Spleen (tissue), 11 donors: ENCODE results near the gene RPL26. TPM values are rescaled to one million over a fixed set of nuclear protein-coding genes. Genes with fewer than 3 reads are reported as not detected.

Experiments
- DNase-seq: peaks from one replicate; pipeline ENCODE4 v3.0.0-alpha.2; 2020
- H3K27ac ChIP-seq, 8 donors: fragments of 200-600 bp; sonication (generic) in 7 of 8; 1 replicate in 4 of 8; 2 replicates in 4 of 8; pipeline versions ENCODE4 v1.5.0 to v1.8.0; 2016 to 2021; ENCODE audit warnings: inconsistent platforms in 4 of 8, mild to moderate bottlenecking in 4 of 8, moderate library complexity in 1 of 8
- H3K27me3 ChIP-seq, 7 donors: fragments of 200-600 bp; sonication (generic) in 6 of 7; replicated peaks in 1 of 7; 1 replicate in 4 of 7; 2 replicates in 3 of 7; pipeline versions ENCODE4 v1.5.0 to v1.8.0; 2016 to 2021; ENCODE audit warnings: inconsistent platforms in 3 of 7, mild to moderate bottlenecking in 1 of 7
- H3K36me3 ChIP-seq, 6 donors: fragments of 200-600 bp; sonication (generic) in 5 of 6; 1 replicate in 4 of 6; 2 replicates in 2 of 6; pipeline versions ENCODE4 v1.5.0 to v1.8.0; 2016 to 2021; ENCODE audit warnings: inconsistent platforms in 2 of 6
- H3K4me1 ChIP-seq, 6 donors: fragments of 200-600 bp; sonication (generic) in 5 of 6; 1 replicate in 3 of 6; 2 replicates in 3 of 6; pipeline versions ENCODE4 v1.5.0 to v1.8.0; 2016 to 2021; ENCODE audit warnings: inconsistent platforms in 3 of 6
- H3K4me3 ChIP-seq, 8 donors: fragments of 200-600 bp; sonication (generic) in 7 of 8; 1 replicate in 4 of 8; 2 replicates in 4 of 8; pipeline versions ENCODE4 v1.5.0 to v1.8.0; 2016 to 2021; ENCODE audit warnings: inconsistent platforms in 4 of 8, mild to moderate bottlenecking in 4 of 8, moderate library complexity in 2 of 8
- H3K9me3 ChIP-seq, 8 donors: fragments of 200-600 bp; sonication (generic) in 7 of 8; 1 replicate in 4 of 8; 2 replicates in 4 of 8; pipeline versions ENCODE4 v1.5.0 to v1.8.0; 2016 to 2021; ENCODE audit warnings: inconsistent platforms in 4 of 8
- POLR2A ChIP-seq, 3 donors: fragments of 450-650 bp; IDR thresholded peaks; one replicate each; pipeline ENCODE4 v1.5.1; 2017; ENCODE audit warnings: antibody characterized with exemption in 3 of 3, mild to moderate bottlenecking in 1 of 3
- POLR2AphosphoS5 ChIP-seq, 3 donors: sonication (generic); formaldehyde crosslinking; IDR thresholded peaks; one replicate each; pipeline ENCODE4 v1.5.1; 2017; ENCODE audit warnings: antibody characterized with exemption in 3 of 3
- WGBS, 5 donors: extraction: QIAGEN DNeasy Blood & Tissue Kit in 3 of 5; methylation state at CpG; one replicate each; pipeline versions ENCODE4 v1.1.5 to v1.1.7; 2013 to 2018; 5-methylcytosine and 5-hydroxymethylcytosine counted together
- intact Hi-C: fragments of 100-400 bp; cut with DNase I; formaldehyde crosslinking; loops from one replicate; pipeline ENCODE4 v1.15.0; 2023; ENCODE audit warnings: low total_unique reads
- polyA plus RNA-seq, 3 donors: library from polyadenylated mRNA; stranded (reverse); fragments of 200-250 nt; gene quantifications; one replicate each; pipeline ENCODE4 v1.2.1, GENCODE V29; 2013
- total RNA-seq, 7 donors: library from RNA; depleted of rRNA in 3 of 7; stranded (reverse); fragments of >200 nt in 3 of 7; fragmentation: NEBNext Ultra II Directional in 4 of 7; extraction: Animal tissue kit (Norgen Biotek cat#: 25700) in 4 of 7; gene quantifications; one replicate each; pipeline versions ENCODE4 v1.1.0 to v1.2.1, GENCODE V29; 2016 to 2021
- TF ChIP-seq, protein P1 (sequence below), 11 experiments: fragments of 200-600 bp in 7 of 11; fragments of 450-650 bp in 4 of 11; sonication (generic) in 4 of 11; IDR thresholded peaks in 8 of 11; conservative IDR thresholded peaks in 3 of 11; 1 replicate in 7 of 11; 2 replicates in 4 of 11; pipeline versions ENCODE4 v1.4.0 to v1.8.0; 2016 to 2021; ENCODE audit warnings: antibody characterized with exemption in 11 of 11, inconsistent platforms in 4 of 11, mild to moderate bottlenecking in 1 of 11
- donor health status: healthy with polysubstance abuse.
- donor health status: DM: no; HTN: no; CAD: no; lungs with moderate emphysema.
- donor health status: DM: no; HTN: no; CAD: no.
- donor health status: Bipolar disorder and iron deficiency.
- donor health status: healthy.
- donor health status: DM: no; HTN: no; CAD: no.
- donor health status: DM: yes; HTN: yes; CAD: no.

The RPL26 gene
- total and polyA plus RNA-seq, 10 donors: 1,067 to 7,063 (median 3,227) TPM

DNA sequence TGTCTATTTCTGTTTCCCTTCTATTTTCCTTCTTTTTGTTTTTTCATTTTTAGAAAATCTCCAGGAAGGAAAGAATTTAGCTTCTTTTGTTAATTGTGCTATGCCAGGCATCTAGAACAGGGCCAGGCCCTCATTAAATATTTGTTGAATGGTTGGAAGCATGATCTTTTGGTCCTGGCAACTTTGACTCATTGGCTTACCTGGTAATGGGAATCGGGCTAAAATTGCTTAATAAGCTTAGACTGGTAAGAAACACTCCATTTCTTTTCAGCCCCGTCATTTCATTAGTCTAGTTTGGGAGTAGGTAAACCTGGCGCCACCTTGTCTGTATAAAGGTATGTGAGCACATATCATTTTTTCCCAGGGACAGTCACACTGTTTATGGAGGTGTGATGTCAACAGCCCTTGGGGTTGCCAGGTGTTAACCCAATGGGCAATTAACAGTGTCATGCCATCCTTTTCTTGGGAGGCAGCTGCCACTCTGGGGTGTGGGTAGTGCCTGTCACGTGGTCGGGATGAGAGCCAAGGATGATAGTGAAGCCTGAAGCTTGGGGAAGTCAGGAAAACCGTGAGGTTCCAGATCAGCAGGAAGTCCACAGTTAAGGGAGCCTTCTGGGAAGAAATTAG lies 43.2 kb upstream of the RPL26 start:
- Histone ChIP-seq H3K36me3 (no peaks in the 10 kb centered on the region), H3K4me1 (peaks cover 0 to 12% (median 4%) of the 10 kb centered on the region in 6 donors), H3K27ac (no peak overlapping the region), H3K4me3 (no peak overlapping the region), H3K27me3 (no peaks in the 10 kb centered on the region), H3K9me3 (no peaks in the 10 kb centered on the region)
- TF ChIP-seq POLR2A (IDR thresholded peaks at IDR 0.05) (no peak), POLR2AphosphoS5 (IDR thresholded peaks at IDR 0.05) (no peak)
- intact Hi-C loops: no loop called here
- 61 to 91% (median 67%) methylated on average over 6 of the region's 6 CpGs for WGBS, 5 donors
- DNase-seq: no peak

DNA sequence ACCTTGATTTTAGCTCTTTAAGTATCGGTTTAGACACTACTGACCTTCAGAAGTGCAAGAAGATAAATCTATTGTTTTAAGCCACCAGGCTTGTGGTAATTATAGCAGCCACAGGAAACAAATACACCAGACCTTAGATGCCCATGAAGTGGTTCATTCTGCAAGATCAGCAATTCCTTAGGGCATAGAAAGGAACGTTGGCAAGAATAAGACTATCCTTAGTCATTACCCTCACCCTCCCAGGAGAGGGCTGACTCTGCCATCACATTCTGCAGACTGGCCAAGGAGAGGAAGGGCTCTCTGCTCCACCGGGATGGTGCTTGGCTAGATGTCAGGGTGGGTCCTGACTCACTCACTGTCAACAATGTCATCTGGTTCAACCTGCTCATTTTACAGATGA lies 38.6 kb upstream of the RPL26 start:
- Histone ChIP-seq H3K4me3 (peak overlapping the region in 1 of 8 donors; percentile 41), H3K27me3 (peaks cover 0 to 30% (median 0%) of the 10 kb centered on the region in 7 donors), H3K9me3 (peaks cover 0 to 5% (median 0%) of the 10 kb centered on the region in 8 donors), H3K4me1 (peaks cover 0 to 36% (median 13%) of the 10 kb centered on the region in 6 donors), H3K27ac (peak overlapping the region in 6 of 8 donors; percentile 46 to 91 (median 84)), H3K36me3 (no peaks in the 10 kb centered on the region)
- no peak for DNase-seq
- intact Hi-C loops: no loop called here
- TF ChIP-seq, protein P1, sequence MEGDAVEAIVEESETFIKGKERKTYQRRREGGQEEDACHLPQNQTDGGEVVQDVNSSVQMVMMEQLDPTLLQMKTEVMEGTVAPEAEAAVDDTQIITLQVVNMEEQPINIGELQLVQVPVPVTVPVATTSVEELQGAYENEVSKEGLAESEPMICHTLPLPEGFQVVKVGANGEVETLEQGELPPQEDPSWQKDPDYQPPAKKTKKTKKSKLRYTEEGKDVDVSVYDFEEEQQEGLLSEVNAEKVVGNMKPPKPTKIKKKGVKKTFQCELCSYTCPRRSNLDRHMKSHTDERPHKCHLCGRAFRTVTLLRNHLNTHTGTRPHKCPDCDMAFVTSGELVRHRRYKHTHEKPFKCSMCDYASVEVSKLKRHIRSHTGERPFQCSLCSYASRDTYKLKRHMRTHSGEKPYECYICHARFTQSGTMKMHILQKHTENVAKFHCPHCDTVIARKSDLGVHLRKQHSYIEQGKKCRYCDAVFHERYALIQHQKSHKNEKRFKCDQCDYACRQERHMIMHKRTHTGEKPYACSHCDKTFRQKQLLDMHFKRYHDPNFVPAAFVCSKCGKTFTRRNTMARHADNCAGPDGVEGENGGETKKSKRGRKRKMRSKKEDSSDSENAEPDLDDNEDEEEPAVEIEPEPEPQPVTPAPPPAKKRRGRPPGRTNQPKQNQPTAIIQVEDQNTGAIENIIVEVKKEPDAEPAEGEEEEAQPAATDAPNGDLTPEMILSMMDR (IDR thresholded peaks at IDR 0.05 in 8 of 11, conservative IDR thresholded peaks at IDR 0.05 in 3 of 11): no peak
- TF ChIP-seq POLR2A (IDR thresholded peaks at IDR 0.05) (no peak), POLR2AphosphoS5 (IDR thresholded peaks at IDR 0.05) (no peak)
- WGBS, 5 donors: 48 to 80% (median 65%) methylated on average over 3 of the region's 3 CpGs

DNA sequence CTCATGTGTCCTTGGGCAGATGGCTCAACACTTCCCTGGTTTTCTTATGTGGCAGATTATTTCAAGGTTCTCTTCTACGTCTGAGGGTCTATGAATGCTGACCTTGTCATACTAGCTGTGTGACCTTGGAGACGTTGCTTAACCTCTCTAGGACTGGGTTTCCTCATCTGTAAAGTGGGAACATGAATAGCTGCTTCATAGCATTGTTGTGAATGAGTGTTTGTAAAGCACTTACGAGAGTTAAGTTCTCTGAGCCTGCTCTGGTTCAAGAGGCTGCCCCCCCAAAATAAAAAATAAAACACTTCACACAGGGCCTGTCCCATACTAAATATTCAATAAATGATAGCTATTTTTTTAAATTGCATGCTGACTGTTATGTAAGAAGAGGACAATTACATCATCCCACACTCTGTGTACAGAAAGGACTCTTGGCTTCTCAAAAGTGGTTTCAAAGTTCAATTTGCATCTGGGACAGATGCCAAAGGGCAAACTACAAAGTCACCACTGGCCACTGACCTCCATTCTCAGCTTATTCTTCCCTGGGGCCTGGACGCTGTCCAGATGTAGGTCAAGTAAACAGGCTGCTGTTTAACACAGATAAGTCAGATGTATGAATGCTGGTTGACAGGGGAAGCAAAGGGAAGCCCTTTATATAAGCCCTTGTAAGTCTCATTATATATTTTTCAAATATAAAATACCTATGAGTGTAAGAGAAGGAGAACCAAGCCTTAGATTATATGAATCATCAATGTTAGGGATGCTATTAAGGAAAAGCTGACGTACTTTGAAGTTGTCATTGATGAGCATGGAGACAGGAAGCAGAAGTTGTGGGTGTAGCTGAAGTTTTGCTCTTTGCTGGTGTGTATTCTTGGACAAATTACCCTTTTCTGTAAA lies 37.3 kb upstream of the RPL26 start:
- Histone ChIP-seq H3K9me3 (peaks cover 0 to 5% (median 0%) of the 10 kb centered on the region in 8 donors), H3K27ac (peak overlapping the region in 7 of 8 donors; percentile 46 to 91 (median 82)), H3K27me3 (peaks cover 0 to 37% (median 4%) of the 10 kb centered on the region in 7 donors), H3K4me3 (peak overlapping the region in 1 of 8 donors; percentile 41), H3K36me3 (no peaks in the 10 kb centered on the region), H3K4me1 (peaks cover 0 to 44% (median 13%) of the 10 kb centered on the region in 6 donors)
- no peak for TF ChIP-seq POLR2A (IDR thresholded peaks at IDR 0.05)
- peak in 1 of 3 donors; percentile 79 for TF ChIP-seq POLR2AphosphoS5 (IDR thresholded peaks at IDR 0.05)
- WGBS, 5 donors: 19 to 45% (median 23%) methylated on average over 5 of the region's 5 CpGs
- DNase-seq: no peak
- intact Hi-C loops: no loop called here

DNA sequence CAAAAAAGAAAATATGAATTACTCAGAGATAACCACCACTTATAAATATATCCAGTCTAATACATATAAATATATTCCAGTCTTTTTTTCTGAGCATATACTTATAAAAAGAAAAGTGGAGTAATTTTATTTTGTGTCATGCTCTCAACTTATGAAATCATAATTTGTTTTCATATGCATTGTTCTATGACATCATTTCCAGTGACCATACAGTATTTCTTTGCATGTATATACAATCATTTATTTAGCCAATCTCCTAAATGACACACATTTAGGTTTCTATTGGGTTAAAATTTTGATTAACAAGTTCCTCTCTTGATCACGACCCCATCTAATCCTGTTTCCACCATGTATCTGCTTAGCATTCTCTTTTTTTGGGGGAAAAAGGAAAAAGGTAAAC lies 36.3 kb upstream of the RPL26 start:
- no peak for DNase-seq
- WGBS, 5 donors: 41 to 60% (median 52%) methylated on average over 1 of the region's 1 CpG
- TF ChIP-seq, protein P1 (IDR thresholded peaks at IDR 0.05 in 8 of 11, conservative IDR thresholded peaks at IDR 0.05 in 3 of 11): no peak
- TF ChIP-seq POLR2AphosphoS5 (IDR thresholded peaks at IDR 0.05): no peak
- TF ChIP-seq POLR2A (IDR thresholded peaks at IDR 0.05): no peak
- Histone ChIP-seq H3K4me1 (peaks cover 0 to 44% (median 13%) of the 10 kb centered on the region in 6 donors), H3K27ac (peak overlapping the region in 7 of 8 donors; percentile 46 to 91 (median 82)), H3K36me3 (no peaks in the 10 kb centered on the region), H3K4me3 (peak overlapping the region in 1 of 8 donors; percentile 41), H3K9me3 (peaks cover 0 to 5% (median 0%) of the 10 kb centered on the region in 8 donors), H3K27me3 (peaks cover 0 to 40% (median 4%) of the 10 kb centered on the region in 7 donors)
- intact Hi-C loops: no loop called here
